GM19455 (cell line): ENCODE data around the gene UTP18.
"Not testable (repeated sequence)": the region's sequence is repeated elsewhere in the genome, so short reads cannot be mapped to it uniquely, and the experiment has no call there.

ENCODE experiments used
- ATAC-seq: cut with Tn5 transposase; IDR thresholded peaks from one replicate; pipeline ENCODE4 v1.9.1; 2021; ENCODE audit not compliant: unreplicated experiment

The UTP18 gene

GRCh38 chr17:51260237-51261023 is at the start of gene UTP18:
TSS of gene UTP18 (plus strand) at chr17:51260546. CDS start at chr17:51260585, 39 bp downstream.
- peak; percentile 74 for ATAC-seq

- ATAC-seq, result no peak
Observed at GRCh38 chr17:51214920-51215319, 45.4 kb upstream of the UTP18 start.

- ATAC-seq, result no peak
Observed at GRCh38 chr17:51217946-51218345, 42.4 kb upstream of the UTP18 start.

DNA sequence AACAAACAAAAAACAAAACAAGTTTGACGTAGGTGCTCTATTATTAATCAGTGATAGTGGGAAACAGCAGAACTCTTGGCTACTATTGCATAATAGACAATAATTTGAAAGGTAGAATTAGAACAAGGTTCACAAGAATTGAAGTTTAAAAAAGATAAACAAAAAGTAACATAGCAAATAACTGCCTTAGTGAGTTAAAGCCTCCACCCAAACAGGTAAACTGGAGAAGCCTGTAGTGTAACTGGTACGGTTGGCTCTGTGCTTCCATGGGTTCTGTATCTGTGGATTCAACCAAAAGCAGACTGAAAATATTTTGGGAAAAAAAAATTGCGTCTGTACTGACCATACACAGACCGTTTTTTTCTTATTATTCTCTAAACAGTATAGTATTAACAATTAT is 39.0 kb upstream of the UTP18 start:
- ATAC-seq, result no peak

DNA sequence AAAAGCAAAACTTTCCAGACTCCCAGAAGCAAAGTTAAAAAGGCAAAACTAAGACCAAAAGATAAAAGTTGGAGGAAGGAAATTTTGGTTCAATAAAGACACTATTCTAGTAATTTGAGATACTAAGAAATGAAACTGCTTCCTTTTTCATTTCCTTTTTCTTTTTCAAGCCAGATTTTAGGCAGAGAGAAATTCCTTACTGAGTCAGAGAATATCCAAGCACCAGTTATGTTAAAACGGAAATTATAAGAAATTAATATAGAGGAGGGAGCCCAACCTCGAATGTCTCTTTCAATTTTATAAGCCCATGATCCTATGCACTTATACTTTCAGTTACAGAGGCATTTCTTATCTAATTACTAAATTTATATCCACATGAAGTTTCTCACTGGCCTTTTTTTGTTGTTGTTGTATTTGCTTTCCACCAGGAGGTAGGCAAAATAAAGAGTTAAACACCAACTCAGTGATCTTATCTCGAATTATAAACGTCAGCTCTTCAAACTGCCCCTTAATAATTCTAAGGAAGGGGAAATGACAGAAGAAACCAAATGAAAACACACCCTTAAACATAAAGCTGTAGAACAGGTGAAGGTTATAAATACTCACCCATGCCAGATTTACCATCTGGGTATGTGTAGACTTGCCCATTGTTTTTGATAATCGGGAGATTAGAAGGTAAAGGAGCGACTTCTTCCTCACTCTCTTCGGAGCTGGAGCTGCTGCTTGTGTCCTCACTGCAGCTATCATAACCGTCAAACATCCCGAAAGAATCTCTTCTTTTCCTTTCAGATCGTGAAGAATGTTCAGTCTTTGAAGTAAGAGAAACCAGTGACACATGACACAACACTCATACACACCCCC is 35.7 kb upstream of the UTP18 start:
- no peak for ATAC-seq

DNA sequence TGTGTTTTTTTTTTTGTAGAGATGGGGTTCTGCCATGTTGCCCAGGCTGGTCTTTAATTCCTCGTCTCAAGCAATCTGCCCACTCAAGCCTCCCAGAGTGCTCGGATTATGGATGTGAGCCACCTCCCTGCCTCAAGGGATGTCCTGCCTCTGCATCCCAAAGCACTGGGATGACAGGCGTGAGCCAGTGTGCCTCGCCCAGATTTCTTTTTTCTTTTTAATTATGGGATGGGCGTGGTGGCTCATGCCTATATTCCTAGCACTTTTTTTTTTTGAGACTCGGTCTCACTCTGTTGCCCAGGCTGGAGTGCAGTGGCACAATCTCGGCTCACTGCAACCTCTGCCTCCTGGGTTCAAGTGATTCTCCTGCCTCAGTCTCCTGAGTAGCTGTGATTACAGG is 34.8 kb upstream of the UTP18 start:
- ATAC-seq, result not testable (repeated sequence)

- ATAC-seq, result no peak
Observed at GRCh38 chr17:51228161-51228560, 32.2 kb upstream of the UTP18 start.

GRCh38 chr17:51229889-51230288 is 30.5 kb upstream of the UTP18 start:
- ATAC-seq, result no peak

DNA sequence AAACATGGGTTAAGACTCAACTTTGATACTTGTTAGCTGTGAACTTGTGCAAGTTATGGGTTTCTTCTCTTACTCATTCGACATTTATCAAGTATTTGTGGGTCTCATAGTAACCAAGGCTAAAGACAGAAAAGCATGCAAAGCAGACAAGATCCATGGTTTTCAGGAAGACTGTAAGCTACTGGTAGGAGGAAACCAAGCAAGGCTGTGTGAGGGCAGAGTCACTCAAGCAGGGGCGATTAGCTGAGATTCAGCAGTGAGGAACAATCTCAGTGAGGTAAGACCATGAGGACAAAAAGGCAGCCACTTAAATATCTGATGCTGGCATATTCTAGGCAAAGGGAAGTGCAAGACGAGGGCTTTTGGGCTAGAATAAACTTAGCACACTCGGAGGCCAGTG is 30.0 kb upstream of the UTP18 start:
- no peak for ATAC-seq

DNA sequence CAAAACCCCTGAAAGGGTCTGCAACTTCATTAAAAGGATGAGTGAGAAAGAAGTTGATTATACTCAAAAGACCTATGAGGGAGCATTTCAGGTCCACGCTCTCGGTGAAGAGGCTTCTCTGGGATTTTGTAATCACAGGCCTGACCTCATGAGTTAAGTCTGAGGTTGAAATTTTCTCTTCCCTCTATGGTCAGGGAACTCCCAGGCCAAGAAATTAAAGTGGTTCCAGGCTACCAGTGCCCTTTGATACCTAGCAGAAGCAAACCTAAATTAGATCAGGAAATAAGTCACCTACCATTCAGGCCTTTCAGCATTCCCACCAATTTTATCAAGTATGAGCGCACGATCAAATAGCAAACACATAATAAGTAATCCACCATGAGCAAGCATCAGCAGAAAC is 28.3 kb upstream of the UTP18 start:
- no peak for ATAC-seq

- no peak for ATAC-seq
Observed at GRCh38 chr17:51234162-51234561, 26.2 kb upstream of the UTP18 start.

DNA sequence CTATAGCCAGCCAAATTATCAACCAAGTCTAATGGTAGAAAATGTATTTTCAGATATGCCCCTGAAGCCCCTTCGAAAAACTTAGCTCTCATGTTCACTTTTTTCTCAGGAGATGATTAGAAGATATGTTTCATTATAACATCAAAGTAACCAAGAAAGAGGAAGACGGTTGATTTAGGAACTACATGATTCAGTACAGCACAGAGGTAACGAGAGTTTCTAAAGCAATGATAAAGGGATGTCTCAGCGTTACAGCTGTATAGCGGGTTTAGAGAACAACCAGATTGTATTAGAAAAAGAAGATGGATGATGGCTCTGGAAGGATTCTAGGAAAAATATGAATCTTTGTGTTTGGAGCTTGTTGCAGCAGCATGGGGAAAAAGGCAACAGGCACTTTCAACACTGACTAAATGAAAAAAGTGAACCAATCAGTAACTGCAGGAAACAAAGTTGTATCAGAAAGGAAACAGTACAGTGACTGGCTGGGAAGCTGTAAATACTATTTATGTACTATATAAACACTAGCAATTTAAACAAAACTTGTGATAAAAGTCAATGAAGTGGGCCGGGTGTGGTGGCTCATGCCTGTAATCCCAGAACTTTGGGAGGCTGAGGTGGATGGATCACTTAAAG is 22.0 kb upstream of the UTP18 start:
- no peak for ATAC-seq

DNA sequence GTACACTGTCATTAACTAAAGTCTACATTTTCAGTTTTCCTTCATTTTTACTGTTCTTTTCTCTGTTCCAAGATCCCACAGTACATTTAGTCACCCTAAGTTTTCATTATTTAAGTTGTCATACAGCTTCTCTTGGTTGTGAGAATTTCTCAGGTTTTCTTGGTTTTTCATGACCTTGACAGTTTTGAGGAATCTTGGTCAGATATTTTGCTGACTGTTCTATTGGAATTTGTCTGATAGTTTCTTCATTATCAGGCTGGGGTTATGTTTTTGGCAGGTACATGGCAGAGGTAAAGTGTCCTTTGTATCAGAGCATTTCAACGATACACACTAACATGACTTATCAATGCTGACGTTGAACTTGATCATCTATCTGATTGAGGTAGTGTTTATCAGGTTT is 20.1 kb upstream of the UTP18 start:
- no peak for ATAC-seq

GRCh38 chr17:51244041-51244440 is 16.3 kb upstream of the UTP18 start:
- ATAC-seq, result no peak

- no peak for ATAC-seq
Observed at GRCh38 chr17:51245535-51245934, 14.8 kb upstream of the UTP18 start.

DNA sequence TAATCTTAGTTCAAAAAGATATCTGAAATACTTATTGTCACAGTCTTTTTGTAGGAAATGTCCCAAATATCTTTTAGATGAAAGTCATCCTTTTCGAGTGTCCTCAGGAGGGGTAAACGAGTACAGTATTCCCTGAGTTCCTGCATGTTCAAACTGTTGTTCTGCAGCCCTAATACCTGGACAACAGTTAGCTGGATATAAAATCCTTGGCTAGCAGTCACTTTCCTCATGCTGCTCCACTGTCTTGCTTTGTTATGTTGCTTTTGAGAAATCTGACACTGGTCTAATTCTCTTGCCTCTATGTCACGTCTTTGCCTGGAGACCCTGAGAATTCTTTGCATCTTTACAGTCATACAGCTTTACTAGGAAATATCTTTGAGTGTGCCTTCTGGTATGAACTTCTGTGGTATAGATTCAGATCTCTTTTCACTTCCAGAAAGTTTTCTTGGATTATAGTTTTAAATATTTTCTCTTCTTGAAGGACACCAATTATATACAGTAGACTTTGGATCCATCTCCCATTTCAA is 10.0 kb upstream of the UTP18 start:
- no peak for ATAC-seq

GRCh38 chr17:51251010-51251409 is 9.3 kb upstream of the UTP18 start:
- no peak for ATAC-seq

GRCh38 chr17:51255673-51256072 is 4.7 kb upstream of the UTP18 start:
- no peak for ATAC-seq

- no peak for ATAC-seq
Observed at GRCh38 chr17:51256101-51256500, 4.2 kb upstream of the UTP18 start.

- ATAC-seq, result no peak
Observed at GRCh38 chr17:51257150-51258081, 2.9 kb upstream of the UTP18 start.
